Stimulated activated CD8-positive, alpha-beta memory T cell treated with anti-CD3 and anti-CD28 coated beads, Interleukin-15, amount 100 ng/mL, for 24 hours (primary cell): ENCODE results near the gene GANAB.
A peak's percentile ranks its signal among the peaks of the same experiment; 100 is the strongest.
"Not testable (repeated sequence)": the region's sequence is repeated elsewhere in the genome, so short reads cannot be mapped to it uniquely, and the experiment has no call there.

Source experiments
- DNase-seq: peaks from one replicate; pipeline ENCODE4 v3.0.0-alpha.2; 2020; ENCODE audit warnings: low read depth

The GANAB gene

DNA sequence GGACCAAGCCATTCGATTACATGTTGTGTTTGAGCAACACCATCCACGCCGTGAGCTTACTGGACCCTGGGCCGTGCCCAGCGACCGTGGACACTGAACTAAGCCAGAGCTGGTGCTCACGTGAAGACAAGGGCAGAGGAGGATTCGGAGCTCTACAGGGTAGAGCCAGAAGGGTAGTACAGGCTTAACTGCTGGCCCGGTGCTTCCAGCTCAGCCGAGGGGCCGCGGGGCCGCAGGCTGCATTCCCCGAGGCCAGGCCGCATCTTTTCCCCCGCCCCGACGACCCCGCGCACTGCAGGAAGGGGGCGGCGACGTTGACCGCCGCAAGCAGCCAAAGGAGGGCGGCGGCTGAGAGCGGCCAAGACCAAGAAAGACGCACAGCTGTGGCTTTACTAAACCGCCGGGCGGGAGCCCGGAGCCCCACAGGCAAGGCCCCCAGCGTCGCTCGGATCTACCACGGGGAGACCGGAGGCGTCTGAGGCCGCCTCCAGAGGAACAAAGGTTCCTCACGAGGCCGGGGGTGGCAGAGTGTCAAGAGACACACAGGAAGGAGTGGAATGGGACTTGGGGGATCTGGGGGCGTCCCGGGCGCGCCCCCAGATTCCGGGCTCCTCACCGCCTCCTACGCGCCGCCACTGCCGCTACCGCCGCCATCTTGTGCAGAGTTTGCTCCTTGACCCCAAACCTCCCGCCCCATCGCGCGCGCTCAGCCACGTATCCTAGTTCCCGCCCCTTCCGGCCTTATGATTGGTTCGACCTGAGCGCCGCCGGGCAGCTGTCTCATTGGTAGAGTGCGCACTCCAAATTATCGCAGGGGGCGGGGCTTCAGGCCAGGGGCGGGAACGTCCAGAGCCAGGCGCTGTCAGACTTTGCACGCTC is at the start of gene GANAB:
Gene GANAB, minus strand, starts transcription at position 668 of the 879 bp plus-strand sequence. Its CDS starts 14 bp downstream, at position 654.
- peak; percentile 95 for DNase-seq

GRCh38 chr11:62694455-62695167 is 48.2 kb upstream of the GANAB start:
- peak; percentile 30 for DNase-seq

GRCh38 chr11:62693624-62694023 is 47.2 kb upstream of the GANAB start:
- not testable (repeated sequence) for DNase-seq

DNA sequence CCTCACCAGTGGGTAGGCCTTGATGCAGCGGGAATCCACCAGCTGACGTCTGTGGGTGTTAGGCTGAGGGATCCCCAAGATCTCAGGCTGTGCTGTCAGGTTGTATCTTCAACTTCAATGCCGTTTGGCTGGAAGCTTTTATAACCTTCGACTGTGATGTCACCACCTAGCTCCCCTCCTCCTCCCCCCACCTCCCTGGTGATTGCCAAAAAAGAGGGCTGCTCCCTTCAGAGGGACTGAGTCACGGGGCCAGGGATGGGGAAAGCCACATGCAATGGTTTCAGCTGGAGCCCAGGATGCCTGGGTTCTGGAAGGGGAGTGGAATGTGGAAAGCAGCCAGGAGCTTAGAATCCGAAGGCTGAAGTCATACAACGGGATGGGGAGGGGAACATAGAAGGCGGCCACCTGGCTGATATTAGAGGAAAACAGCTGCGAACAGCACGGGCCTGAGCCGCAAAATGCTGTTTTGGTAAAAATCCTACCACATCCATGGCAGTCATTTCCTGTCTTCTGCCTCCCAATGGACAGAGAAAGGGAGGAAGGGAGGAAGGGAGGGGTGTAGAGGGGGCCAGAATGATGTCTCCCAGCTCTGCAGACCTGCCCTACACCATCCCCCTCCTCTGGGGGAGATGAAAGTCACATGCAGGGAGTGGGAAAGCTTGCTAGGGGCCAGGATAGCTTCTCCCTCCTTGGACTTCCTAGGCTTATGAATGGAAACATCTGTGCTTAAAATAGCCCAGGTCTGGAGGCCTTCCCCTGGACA is 43.2 kb upstream of the GANAB start, which contains the start of gene LRRN4CL:
Gene LRRN4CL, minus strand, starts transcription at position 110 of the 763 bp plus-strand sequence. CDS start 1,022 bp downstream, outside the sequence.
- no peak for DNase-seq

DNA sequence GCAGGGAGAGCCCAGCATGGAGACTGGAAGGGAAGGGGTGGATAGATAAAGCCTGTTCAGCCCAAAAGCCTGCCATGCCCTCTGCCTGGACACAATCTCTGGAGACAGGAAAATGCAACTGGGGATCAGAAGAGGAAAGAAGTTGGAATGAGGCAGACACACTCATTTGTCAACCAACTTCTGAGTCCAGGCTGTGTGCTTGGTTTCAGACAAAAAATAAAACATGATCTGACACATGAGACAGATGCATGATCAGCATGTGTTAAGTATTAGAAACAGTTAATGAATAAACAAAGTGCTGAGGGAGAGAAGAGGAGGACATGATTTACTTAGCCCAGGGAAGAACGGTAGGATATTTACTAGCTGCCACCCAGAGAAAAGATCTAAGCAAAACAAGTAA is 42.1 kb upstream of the GANAB start:
- no peak for DNase-seq

- no peak for DNase-seq
Measured at GRCh38 chr11:62687508-62688396, 41.3 kb upstream of the GANAB start.

- DNase-seq: no peak
Measured at GRCh38 chr11:62682518-62682917, 36.1 kb upstream of the GANAB start.

DNA sequence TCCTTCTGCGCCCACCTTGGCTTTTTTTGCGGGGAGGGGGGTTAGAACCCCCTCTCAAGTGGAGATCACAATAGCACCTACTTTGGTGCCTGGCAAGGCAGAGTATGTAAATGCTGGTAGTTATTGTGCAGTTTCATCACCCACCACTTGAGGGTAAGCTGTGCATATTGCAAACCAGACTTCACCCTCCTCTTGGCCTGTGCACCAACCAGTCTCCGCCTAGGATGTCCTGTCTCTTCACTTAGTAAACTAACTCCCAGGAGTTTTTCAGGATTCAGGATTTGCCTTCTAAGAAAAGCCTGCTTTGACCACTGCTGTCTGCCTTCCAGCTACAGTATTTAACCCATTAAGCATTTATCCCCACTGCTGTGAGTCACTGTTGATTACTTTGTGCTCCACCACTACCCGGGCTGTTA is 34.4 kb upstream of the GANAB start:
- DNase-seq: no peak

DNA sequence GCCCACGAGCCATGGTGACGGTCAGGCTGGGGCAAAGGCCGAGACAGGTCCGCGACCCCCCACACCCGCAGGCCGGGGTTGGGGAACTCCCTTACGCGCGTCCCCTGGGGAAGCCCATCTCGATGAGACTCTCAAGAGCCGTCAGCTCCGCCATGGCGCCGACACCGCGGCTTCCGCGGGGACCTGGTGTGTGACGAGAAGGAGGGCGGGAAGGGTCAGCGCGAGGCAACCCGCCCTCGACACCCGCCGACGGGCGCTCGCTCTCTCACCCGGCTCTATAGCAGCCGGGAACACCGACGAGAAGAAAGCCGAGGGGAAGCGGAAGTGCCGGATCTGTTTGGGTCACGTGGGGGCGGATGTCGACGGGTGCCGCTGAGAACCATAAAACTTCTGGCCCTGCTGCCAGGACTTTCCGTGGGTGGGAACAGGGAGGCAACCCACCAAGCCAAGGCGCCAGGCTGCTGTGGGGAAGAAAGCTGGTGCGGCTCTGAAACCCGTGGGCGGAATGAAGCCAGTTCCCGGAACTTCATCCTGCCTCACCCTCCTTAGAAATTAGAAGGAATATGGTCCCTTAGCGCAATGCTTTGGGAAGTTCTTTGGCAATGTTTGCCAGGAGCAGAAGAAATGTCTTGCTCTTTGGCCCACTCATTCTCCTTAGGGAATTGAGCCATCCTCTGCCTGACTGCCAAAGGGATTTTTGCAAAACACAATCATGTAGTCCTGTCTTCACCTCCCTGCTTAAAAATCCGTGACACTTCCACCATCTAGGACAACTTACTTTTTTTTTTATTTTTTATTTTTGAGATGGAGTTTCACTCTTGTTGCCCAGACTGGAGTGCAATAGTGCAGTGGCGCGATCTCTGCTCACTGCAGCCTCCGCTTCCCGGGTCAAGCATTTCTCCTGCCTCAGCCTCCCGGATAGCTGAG is 32.6 kb upstream of the GANAB start, which contains the start of gene UBXN1:
Gene UBXN1, minus strand, starts transcription at position 304 of the 927 bp plus-strand sequence. Its CDS starts 150 bp downstream, at position 154.
- DNase-seq: peak; percentile 55

GRCh38 chr11:62678433-62678769 is 32.0 kb upstream of the GANAB start:
- DNase-seq: no peak

- DNase-seq: no peak
Measured at GRCh38 chr11:62677714-62678113, 31.3 kb upstream of the GANAB start.

- DNase-seq: no peak
Measured at GRCh38 chr11:62677156-62677555, 30.7 kb upstream of the GANAB start.

- no peak for DNase-seq
Measured at GRCh38 chr11:62676698-62677097, 30.3 kb upstream of the GANAB start.

GRCh38 chr11:62675415-62675814 is 29.0 kb upstream of the GANAB start:
- DNase-seq: not testable (repeated sequence)

GRCh38 chr11:62673196-62673525 is 26.7 kb upstream of the GANAB start:
- no peak for DNase-seq

DNA sequence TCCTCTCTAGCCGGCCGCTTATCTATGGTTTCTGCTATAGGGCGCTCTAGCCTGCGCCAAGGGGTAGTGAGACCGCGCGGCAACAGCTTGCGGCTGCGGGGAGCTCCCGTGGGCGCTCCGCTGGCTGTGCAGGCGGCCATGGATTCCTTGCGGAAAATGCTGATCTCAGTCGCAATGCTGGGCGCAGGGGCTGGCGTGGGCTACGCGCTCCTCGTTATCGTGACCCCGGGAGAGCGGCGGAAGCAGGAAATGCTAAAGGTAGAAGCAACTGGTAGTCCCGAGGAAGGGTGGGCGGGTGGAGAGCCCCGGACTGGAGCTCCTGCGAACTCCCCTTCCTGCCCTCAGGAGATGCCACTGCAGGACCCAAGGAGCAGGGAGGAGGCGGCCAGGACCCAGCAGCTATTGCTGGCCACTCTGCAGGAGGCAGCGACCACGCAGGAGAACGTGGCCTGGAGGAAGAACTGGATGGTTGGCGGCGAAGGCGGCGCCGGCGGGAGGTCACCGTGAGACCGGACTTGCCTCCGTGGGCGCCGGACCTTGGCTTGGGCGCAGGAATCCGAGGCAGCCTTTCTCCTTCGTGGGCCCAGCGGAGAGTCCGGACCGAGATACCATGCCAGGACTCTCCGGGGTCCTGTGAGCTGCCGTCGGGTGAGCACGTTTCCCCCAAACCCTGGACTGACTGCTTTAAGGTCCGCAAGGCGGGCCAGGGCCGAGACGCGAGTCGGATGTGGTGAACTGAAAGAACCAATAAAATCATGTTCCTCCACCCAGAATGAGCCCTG is 25.4 kb upstream of the GANAB start, which contains the start of the genes LBHD1 and UQCC3:
Gene LBHD1, minus strand, starts transcription at position 660 of the 782 bp plus-strand sequence. CDS start 2,236 bp downstream, outside the sequence.
Gene UQCC3, plus strand, starts transcription at position 66 of the 782 bp plus-strand sequence. Its CDS starts 73 bp downstream, at position 139.
- DNase-seq: peak; percentile 57

DNA sequence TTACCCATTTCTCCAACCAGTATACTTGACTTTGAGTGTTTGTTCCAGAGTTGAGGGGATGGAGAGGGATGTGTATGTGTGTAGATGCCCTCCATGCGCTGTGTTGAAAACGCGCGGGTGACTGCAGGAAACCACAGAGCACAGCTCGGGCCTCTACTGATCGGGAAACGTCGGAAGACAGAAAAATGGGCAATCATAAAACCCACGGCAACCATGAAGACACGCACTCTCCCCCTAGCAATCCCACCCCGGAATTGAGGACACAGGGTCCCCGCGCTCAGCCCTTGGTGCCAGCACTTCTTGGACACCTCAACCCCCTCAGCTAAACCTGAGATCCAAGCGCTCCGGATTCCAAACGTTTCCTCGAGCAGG is 24.8 kb upstream of the GANAB start:
- no peak for DNase-seq

DNA sequence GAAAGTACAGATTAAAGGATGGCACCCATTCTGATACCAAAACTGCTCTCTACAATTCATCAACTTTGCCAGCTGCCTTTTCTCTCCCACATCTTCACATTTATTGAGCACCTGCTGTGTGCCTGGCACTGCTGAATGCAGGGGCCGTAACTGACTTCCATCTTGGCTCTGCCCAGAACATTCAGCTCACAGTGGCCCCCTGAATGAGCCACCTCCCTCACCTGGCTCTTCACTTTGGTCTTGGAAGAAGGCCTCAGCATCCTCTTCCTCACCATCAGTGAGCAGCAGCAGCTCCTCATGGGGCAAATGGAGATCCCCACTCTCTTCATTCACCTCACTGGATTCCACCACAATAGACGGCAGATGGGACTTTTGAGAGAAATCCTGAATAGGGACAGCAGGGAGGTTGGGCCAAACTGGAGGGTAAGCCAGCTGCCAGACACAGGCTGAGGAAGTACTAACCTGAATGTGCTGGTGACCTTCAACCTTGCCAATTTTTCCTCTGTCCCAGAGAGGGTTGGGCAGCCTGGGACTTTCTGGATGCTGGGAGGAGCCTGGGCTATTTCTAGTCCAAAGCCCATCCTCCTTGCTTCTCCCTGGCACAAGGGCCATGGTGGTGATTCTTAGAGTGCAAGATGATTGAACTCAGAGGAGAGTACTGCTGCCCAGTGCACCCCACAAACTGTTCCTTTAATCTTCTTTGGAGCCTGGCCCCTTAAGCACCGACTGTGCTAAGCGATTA is 23.2 kb upstream of the GANAB start:
- DNase-seq: no peak
